ENCODE results near the gene GMDS.

DNA sequence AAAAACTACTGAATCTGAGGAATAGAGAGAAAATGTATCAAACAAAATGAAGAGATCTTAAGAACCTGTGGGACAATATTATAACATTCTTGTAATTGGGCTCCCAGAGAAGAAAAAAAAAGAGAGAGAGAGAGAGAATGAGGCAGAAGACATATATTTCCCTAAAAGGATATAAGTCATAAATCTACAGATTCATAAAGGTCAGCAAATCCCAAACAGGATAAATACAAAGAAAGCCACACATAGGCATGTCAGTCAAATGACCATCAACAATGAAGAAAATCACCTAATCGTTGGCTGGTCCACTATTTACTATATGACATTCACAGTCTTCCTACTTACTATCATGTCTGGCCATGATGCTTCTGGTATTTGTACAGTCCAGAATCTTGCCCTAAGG, 190.3 kb downstream of the GMDS start:
- no peak for TF ChIP-seq CTCF (IDR thresholded peaks at IDR 0.05)
- TF ChIP-seq POLR2A (IDR thresholded peaks at IDR 0.05) = no peak
